ENCODE measurements around the gene CD83.
"Not testable (repeated sequence)": the region's sequence is repeated elsewhere in the genome, so short reads cannot be mapped to it uniquely, and the experiment has no call there.

CD83 gene

GRCh38 chr6:14117158-14118090 lies at the start of gene CD83:
Gene CD83, plus strand, starts transcription at chr6:14117772. Its CDS starts 40 bp downstream, at chr6:14117812.
- no peak within 1 kb of the TSS for H3K27ac ChIP-seq
- TF ChIP-seq ZFX (IDR thresholded peaks at IDR 0.05; ENCODE audit: borderline replicate concordance) (no peak), CTCF (IDR thresholded peaks at IDR 0.05) (peak; percentile 27)

- no peak overlapping the region for H3K27ac ChIP-seq
- TF ChIP-seq CTCF (IDR thresholded peaks at IDR 0.05): no peak
These were observed 49.4 kb upstream of the CD83 start for GRCh38 chr6:14068133-14068532.

GRCh38 chr6:14068623-14069022 lies 48.9 kb upstream of the CD83 start:
- TF ChIP-seq ZFX (IDR thresholded peaks at IDR 0.05; ENCODE audit: borderline replicate concordance) (no peak), CTCF (IDR thresholded peaks at IDR 0.05) (no peak)

GRCh38 chr6:14070457-14070856 lies 47.1 kb upstream of the CD83 start:
- H3K27ac ChIP-seq: no peak overlapping the region
- TF ChIP-seq ZFX (IDR thresholded peaks at IDR 0.05; ENCODE audit: borderline replicate concordance) (no peak), CTCF (IDR thresholded peaks at IDR 0.05) (no peak)

More at GRCh38 chr6:14068623-14069022, 48.9 kb upstream of the CD83 start:
- H3K27ac ChIP-seq: no peak overlapping the region

GRCh38 chr6:14072084-14072483 lies 45.5 kb upstream of the CD83 start:
- no peak for TF ChIP-seq CTCF (IDR thresholded peaks at IDR 0.05)
- no peak for TF ChIP-seq ZFX (IDR thresholded peaks at IDR 0.05; ENCODE audit: borderline replicate concordance)
- H3K27ac ChIP-seq: no peak overlapping the region

GRCh38 chr6:14073561-14074354 lies 43.8 kb upstream of the CD83 start:
- H3K27ac ChIP-seq: not testable (repeated sequence)

GRCh38 chr6:14074476-14075094 lies 43.0 kb upstream of the CD83 start:
- TF ChIP-seq CTCF (IDR thresholded peaks at IDR 0.05) (no peak), ZFX (IDR thresholded peaks at IDR 0.05; ENCODE audit: borderline replicate concordance) (no peak)
- no peak overlapping the region for H3K27ac ChIP-seq

Data from 22Rv1 (cell line).